Measurements from ENCODE around the gene MROH8. TPM values are rescaled to one million over a fixed set of nuclear protein-coding genes. Genes with fewer than 3 reads are reported as not detected.

The MROH8 gene
- total and polyA plus RNA-seq, 2 of the 13 experiments (the other 11 are each of a cell fraction or from before 2014, with no cell fraction given) = 2.6 to 5.5 TPM

GRCh38 chr20:37178839-37179682 lies at the start of gene MROH8, which contains the start of gene RPN2 (continued):
- peak; percentile 94; the same call in 1 of the 2 replicates for TF ChIP-seq HINFP (CRISPR knock-in tag; IDR thresholded peaks at IDR 0.05; ENCODE audit: low read depth)
- peak; percentile 58; the same call in 1 of the 2 replicates for TF ChIP-seq NFKBIZ (CRISPR knock-in tag; IDR thresholded peaks at IDR 0.05)
- TF ChIP-seq ARID2 (CRISPR knock-in tag; IDR thresholded peaks at IDR 0.05; ENCODE audit: borderline replicate concordance) = peak; percentile 69; the same call in 1 of the 2 replicates
- peak; percentile 91; the same call in 1 of the 2 replicates for TF ChIP-seq NAIF1 (CRISPR knock-in tag; IDR thresholded peaks at IDR 0.05; ENCODE audit: borderline replicate concordance)
- peak; percentile 34 for TF ChIP-seq RXRB (CRISPR knock-in tag; IDR thresholded peaks at IDR 0.05; ENCODE audit: borderline replicate concordance)
- peak; percentile 74 for TF ChIP-seq HOXA3 (CRISPR knock-in tag; IDR thresholded peaks at IDR 0.05)
- no peak for TF ChIP-seq IRF1 (CRISPR knock-in tag; IDR thresholded peaks at IDR 0.05; ENCODE audit: low read depth)
- no peak for TF ChIP-seq SRSF9 (IDR thresholded peaks at IDR 0.05; ENCODE audit: borderline replicate concordance, insufficient read depth, low read depth, low read length, poor library complexity, severe bottlenecking)
- TF ChIP-seq SNRNP70 (IDR thresholded peaks at IDR 0.05; ENCODE audit: low read depth, low read length) = no peak
- TF ChIP-seq ZNF883 (CRISPR knock-in tag; IDR thresholded peaks at IDR 0.05; ENCODE audit: not compliant biosample characterization) = peak; percentile 97
- peak; percentile 88 for TF ChIP-seq ZBTB7B (CRISPR knock-in tag; IDR thresholded peaks at IDR 0.05)
- TF ChIP-seq, protein P1, sequence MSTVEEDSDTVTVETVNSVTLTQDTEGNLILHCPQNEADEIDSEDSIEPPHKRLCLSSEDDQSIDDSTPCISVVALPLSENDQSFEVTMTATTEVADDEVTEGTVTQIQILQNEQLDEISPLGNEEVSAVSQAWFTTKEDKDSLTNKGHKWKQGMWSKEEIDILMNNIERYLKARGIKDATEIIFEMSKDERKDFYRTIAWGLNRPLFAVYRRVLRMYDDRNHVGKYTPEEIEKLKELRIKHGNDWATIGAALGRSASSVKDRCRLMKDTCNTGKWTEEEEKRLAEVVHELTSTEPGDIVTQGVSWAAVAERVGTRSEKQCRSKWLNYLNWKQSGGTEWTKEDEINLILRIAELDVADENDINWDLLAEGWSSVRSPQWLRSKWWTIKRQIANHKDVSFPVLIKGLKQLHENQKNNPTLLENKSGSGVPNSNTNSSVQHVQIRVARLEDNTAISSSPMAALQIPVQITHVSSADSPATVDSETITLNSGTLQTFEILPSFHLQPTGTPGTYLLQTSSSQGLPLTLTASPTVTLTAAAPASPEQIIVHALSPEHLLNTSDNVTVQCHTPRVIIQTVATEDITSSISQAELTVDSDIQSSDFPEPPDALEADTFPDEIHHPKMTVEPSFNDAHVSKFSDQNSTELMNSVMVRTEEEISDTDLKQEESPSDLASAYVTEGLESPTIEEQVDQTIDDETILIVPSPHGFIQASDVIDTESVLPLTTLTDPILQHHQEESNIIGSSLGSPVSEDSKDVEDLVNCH (CRISPR knock-in tag; IDR thresholded peaks at IDR 0.05) = no peak
- peak; percentile 90 for TF ChIP-seq CREB1 (IDR thresholded peaks at IDR 0.05)
- TF ChIP-seq CREB1 (CRISPR knock-in tag; IDR thresholded peaks at IDR 0.05) = peak; percentile 93
- TF ChIP-seq SMARCC2 (IDR thresholded peaks at IDR 0.05) = no peak
- TF ChIP-seq, protein P2, sequence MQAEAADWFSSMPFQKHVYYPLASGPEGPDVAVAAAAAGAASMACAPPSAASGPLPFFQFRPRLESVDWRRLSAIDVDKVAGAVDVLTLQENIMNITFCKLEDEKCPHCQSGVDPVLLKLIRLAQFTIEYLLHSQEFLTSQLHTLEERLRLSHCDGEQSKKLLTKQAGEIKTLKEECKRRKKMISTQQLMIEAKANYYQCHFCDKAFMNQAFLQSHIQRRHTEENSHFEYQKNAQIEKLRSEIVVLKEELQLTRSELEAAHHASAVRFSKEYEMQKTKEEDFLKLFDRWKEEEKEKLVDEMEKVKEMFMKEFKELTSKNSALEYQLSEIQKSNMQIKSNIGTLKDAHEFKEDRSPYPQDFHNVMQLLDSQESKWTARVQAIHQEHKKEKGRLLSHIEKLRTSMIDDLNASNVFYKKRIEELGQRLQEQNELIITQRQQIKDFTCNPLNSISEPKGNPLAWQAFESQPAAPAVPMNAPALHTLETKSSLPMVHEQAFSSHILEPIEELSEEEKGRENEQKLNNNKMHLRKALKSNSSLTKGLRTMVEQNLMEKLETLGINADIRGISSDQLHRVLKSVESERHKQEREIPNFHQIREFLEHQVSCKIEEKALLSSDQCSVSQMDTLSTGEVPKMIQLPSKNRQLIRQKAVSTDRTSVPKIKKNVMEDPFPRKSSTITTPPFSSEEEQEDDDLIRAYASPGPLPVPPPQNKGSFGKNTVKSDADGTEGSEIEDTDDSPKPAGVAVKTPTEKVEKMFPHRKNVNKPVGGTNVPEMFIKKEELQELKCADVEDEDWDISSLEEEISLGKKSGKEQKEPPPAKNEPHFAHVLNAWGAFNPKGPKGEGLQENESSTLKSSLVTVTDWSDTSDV (CRISPR knock-in tag; IDR thresholded peaks at IDR 0.05) = peak; percentile 94
- TF ChIP-seq E2F5 (CRISPR knock-in tag; conservative IDR thresholded peaks at IDR 0.05) = peak; percentile 80
- TF ChIP-seq ZNF556 (CRISPR knock-in tag; IDR thresholded peaks at IDR 0.05; ENCODE audit: borderline replicate concordance) = peak; percentile 89; the same call in 1 of the 2 replicates
- TF ChIP-seq ZNF746 (CRISPR knock-in tag; IDR thresholded peaks at IDR 0.05) = peak; percentile 54
- peak; percentile 49; the same call in 1 of the 2 replicates for TF ChIP-seq SIX4 (CRISPR knock-in tag; IDR thresholded peaks at IDR 0.05)

Measured in HepG2 (cell line).